ENCODE measurements around the gene C10orf67.

DNA sequence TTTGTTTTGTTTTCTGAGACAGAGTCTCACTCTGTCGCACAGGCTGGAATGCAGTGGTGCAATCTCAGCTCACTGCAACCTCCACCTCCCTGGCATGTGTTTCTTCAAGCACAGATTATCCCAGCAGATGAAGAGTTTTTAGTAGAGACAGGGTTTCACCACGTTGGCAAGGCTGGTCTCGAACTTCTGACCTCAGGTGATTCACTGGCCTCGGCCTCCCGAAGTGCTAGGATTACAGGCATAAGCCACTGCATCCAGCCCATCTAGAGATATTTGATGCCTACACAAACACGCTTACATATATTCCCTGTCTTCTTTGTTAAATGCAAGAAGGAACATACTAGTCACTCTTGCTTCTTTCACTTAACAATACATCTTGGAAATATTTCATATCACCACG is 158.4 kb downstream of the C10orf67 start:
- TF ChIP-seq EZH2 (IDR thresholded peaks at IDR 0.05; ENCODE audit: insufficient read depth, poor library complexity, severe bottlenecking), result no peak
- TF ChIP-seq EZH2phosphoT487 (IDR thresholded peaks at IDR 0.05; ENCODE audit: insufficient read depth, low read depth), result no peak
